Measurements from ENCODE around the gene AKR1E2.

- no peak for TF ChIP-seq CTCF (conservative IDR thresholded peaks at IDR 0.05)
- no peak for TF ChIP-seq ZFX (IDR thresholded peaks at IDR 0.05)
Observed at GRCh38 chr10:4844864-4845263, 18.9 kb downstream of the AKR1E2 start.

Measured in C4-2B (cell line).